Aorta (tissue), 5 donors: ENCODE data around the gene RPA3. TPM values are rescaled to one million over a fixed set of nuclear protein-coding genes. Genes with fewer than 3 reads are reported as not detected.

Experiments
- ATAC-seq: fragments of 200-7000 bp; cut with Tn5 transposase; one replicate; pipeline ENCODE4 v1.9.1; 2022; ENCODE audit warnings: moderate library complexity; ENCODE audit not compliant: low FRiP score
- DNase-seq, 2 donors: peaks; one replicate each; pipeline ENCODE4 v3.0.0-alpha.2; 2020
- H3K27ac ChIP-seq, 2 donors: one replicate each; pipeline ENCODE4 v1.5.1; 2013; ENCODE audit warnings: low read length in 2 of 2, mild to moderate bottlenecking in 2 of 2, moderate library complexity in 2 of 2, control low read depth in 1 of 2, inconsistent platforms in 1 of 2, low read depth in 1 of 2
- H3K27me3 ChIP-seq, 2 donors: one replicate each; pipeline ENCODE4 v1.6.1; 2013; ENCODE audit warnings: control low read depth in 1 of 2, low read length in 1 of 2, mild to moderate bottlenecking in 1 of 2, moderate library complexity in 1 of 2; ENCODE audit not compliant: insufficient read depth in 2 of 2, control insufficient read depth in 1 of 2
- H3K36me3 ChIP-seq, 2 donors: one replicate each; pipeline ENCODE4 v1.6.1; 2013; ENCODE audit warnings: control low read depth in 1 of 2, low read length in 1 of 2, mild to moderate bottlenecking in 1 of 2; ENCODE audit not compliant: insufficient read depth in 2 of 2, control insufficient read depth in 1 of 2
- H3K4me1 ChIP-seq, 2 donors: one replicate each; pipeline ENCODE4 v1.6.1; 2013; ENCODE audit warnings: low read length in 2 of 2, control low read depth in 1 of 2, mild to moderate bottlenecking in 1 of 2, moderate library complexity in 1 of 2; ENCODE audit not compliant: insufficient read depth in 2 of 2, control insufficient read depth in 1 of 2
- H3K4me3 ChIP-seq, 2 donors: one replicate each; pipeline ENCODE4 v1.5.1; 2013; ENCODE audit warnings: low read length in 2 of 2, control low read depth in 1 of 2, mild to moderate bottlenecking in 1 of 2
- H3K9me3 ChIP-seq: one replicate; pipeline ENCODE4 v1.6.1; 2013; ENCODE audit warnings: mild to moderate bottlenecking, low read length; ENCODE audit not compliant: control insufficient read depth
- WGBS, 2 donors: extraction: QIAGEN DNeasy Blood & Tissue Kit; methylation state at CpG; one replicate each; pipeline ENCODE4 v1.1.7; 2013; 5-methylcytosine and 5-hydroxymethylcytosine counted together
- intact Hi-C, 2 donors: fragments of 100-400 bp; cut with DNase I; formaldehyde crosslinking; loops; one replicate each; pipeline versions ENCODE4 v1.14.2 to v1.15.0; 2022
- long read RNA-seq, 2 donors: library from polyadenylated mRNA; unstranded; transcript quantifications; one replicate each; pipeline ENCODE4 v2.0.0, GENCODE V29; 2020 to 2021
- polyA plus RNA-seq, 2 donors: library from polyadenylated mRNA; stranded (reverse); fragments of 200-250 nt; gene quantifications; one replicate each; pipeline ENCODE4 v1.2.3, GENCODE V29; 2013
- total RNA-seq, 2 donors: library from RNA; stranded (reverse); fragmentation: NEBNext Ultra II Directional; extraction: Animal tissue kit (Norgen Biotek cat#: 25700); gene quantifications; one replicate each; pipeline ENCODE4 v1.2.1, GENCODE V29; 2021
- donor health status: healthy with polysubstance abuse.
- donor health status: Bipolar disorder and iron deficiency.
- donor health status: DM: no; HTN: no; CAD: no.
- donor health status: DM: no; HTN: no; CAD: no.
- donor health status: DM: yes; HTN: yes; CAD: no.

The RPA3 gene
- total RNA-seq: 10 to 100 TPM; 15.4 to 15.6 TPM
- 10 to 100 TPM; 20.4 to 31.7 TPM for polyA plus RNA-seq
- long read RNA-seq, donor 1, partial matches to known transcripts: 4 of 12 reads
- long read RNA-seq, donor 1, other reads (novel, unspliced or antisense): 7 of 12 reads
- long read RNA-seq, donor 2, partial matches to known transcripts: 9 of 21 reads
- long read RNA-seq, donor 2, other reads (novel, unspliced or antisense): 12 of 21 reads

DNA sequence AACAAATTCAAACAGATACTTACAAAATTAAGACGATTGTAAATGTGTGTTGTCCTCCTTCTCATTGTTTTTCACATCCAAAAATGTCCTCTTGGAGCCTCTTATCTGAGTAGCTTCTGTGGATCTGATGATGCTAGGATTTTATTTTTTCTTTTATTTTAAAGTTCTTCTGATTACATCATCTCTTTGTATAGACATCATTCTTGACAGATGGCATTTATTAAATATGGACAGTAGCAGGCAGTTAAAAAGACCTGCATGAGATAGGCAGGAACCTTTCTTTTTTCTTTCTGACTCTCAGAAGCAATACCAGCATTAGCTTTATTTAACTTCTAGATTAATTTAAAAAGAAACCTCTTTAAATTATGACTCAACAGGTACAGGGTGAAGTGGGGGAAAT, at the start of gene RPA3:
Gene RPA3, minus strand, starts transcription at position 116 of the 400 bp plus-strand sequence. CDS start 78,189 bp downstream, outside the sequence.
- 87 to 88% methylated on average over 1 of the region's 1 CpG for WGBS, 2 donors
- no peak for ATAC-seq
- peaks cover 0 to 6% of the 10 kb centered on the region in 2 donors for H3K36me3 ChIP-seq

DNA sequence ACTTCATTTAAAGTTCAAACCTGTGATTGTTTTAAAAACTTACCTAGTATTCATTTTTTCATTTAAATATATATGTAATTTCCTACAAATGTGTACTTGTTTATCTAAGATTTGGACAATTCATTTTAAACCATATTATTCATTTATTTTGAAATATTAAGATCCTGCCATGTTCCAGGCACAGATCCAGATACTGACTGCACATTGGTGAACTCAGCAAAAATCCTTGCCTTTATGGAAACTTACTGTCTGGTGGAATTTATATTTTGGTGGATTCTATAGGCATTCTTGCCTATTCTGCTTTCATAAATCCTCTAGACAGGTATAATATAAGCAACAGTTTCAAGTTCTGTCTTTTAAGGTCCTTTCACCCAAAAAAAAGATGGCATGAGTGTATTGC, 48.3 kb upstream of the RPA3 start:
- Histone ChIP-seq H3K4me1 (no peaks in the 10 kb centered on the region), H3K9me3 (no peaks in the 10 kb centered on the region), H3K27me3 (no peaks in the 10 kb centered on the region), H3K27ac (no peak overlapping the region), H3K4me3 (no peak overlapping the region), H3K36me3 (no peaks in the 10 kb centered on the region)
- intact Hi-C loops: no loop called here
- no peak for ATAC-seq
- DNase-seq: no peak

More for the DNA sequence above, at the start of gene RPA3:
- no peaks in the 10 kb centered on the region for H3K9me3 ChIP-seq
- no peaks in the 10 kb centered on the region for H3K4me1 ChIP-seq
- H3K27me3 ChIP-seq: no peaks in the 10 kb centered on the region
- H3K4me3 ChIP-seq: no peak within 1 kb of the TSS
- no peak within 1 kb of the TSS for H3K27ac ChIP-seq
- intact Hi-C loops: no loop called here
- DNase-seq: no peak

- Histone ChIP-seq H3K27ac (no peak overlapping the region), H3K36me3 (no peaks in the 10 kb centered on the region), H3K4me1 (no peaks in the 10 kb centered on the region), H3K9me3 (no peaks in the 10 kb centered on the region), H3K4me3 (no peak overlapping the region), H3K27me3 (no peaks in the 10 kb centered on the region)
- intact Hi-C loops: no loop called here
- DNase-seq (no peak), ATAC-seq (no peak)
These were observed 47.0 kb upstream of the RPA3 start for GRCh38 chr7:7765422-7765821.

- no peak overlapping the region for H3K27ac ChIP-seq
- intact Hi-C loops: loop anchor here in 1 of 2 donors (5.0 kb wide), 1 partner anchor 82 kb away; no protein-coding TSS in a partner anchor
- DNase-seq (no peak), ATAC-seq (no peak)
- H3K4me3 ChIP-seq: no peak overlapping the region
- no peaks in the 10 kb centered on the region for H3K36me3 ChIP-seq
- no peaks in the 10 kb centered on the region for H3K4me1 ChIP-seq
- no peaks in the 10 kb centered on the region for H3K27me3 ChIP-seq
- H3K9me3 ChIP-seq: no peaks in the 10 kb centered on the region
- WGBS, 2 donors: 79 to 91% methylated on average over 3 of the region's 3 CpGs
These were observed 46.4 kb upstream of the RPA3 start for GRCh38 chr7:7764520-7765396.

GRCh38 chr7:7761974-7762779, 43.8 kb upstream of the RPA3 start:
- Histone ChIP-seq H3K27me3 (no peaks in the 10 kb centered on the region), H3K4me1 (no peaks in the 10 kb centered on the region), H3K27ac (no peak overlapping the region), H3K9me3 (no peaks in the 10 kb centered on the region), H3K4me3 (peak overlapping the region; percentile 78 to 84), H3K36me3 (no peaks in the 10 kb centered on the region)
- ATAC-seq: peak; percentile 67
- no peak for DNase-seq
- intact Hi-C loops: loop anchor here in 1 of 2 donors (5.0 kb wide), 1 partner anchor 80 kb away; no protein-coding TSS in a partner anchor
- 6 to 7% methylated on average over 9 of the region's 9 CpGs for WGBS, 2 donors

DNA sequence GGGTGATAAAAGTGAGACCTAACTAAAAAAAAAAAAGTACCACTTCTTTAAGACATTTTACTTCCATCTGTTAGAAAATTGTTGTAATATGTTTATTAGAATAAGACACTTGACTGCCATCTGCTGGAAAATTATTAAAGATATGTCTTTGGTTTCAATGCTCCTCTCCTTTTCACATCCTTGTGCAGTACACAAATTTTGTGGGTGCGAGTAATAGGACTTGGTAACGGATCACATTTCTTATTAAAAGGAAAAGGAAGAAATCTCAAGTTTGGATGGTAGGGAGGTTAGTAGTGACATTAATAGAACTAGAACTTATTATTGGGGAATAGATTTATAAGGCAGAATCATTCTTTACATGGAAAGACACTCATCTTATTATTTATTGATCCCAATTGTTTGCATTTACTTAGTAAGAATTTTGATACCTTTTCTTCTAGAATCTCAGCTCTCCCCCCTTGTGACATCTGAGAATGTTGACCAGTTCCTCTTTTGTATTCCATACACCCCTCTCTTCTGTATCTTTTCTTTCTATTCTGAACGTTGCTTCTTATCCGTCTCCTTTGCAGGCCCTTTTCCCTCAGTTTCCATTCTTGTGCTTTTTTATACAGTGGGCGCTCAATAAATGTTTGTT, 43.0 kb upstream of the RPA3 start:
- no peak for DNase-seq
- no peaks in the 10 kb centered on the region for H3K9me3 ChIP-seq
- no peaks in the 10 kb centered on the region for H3K27me3 ChIP-seq
- intact Hi-C loops: loop anchor here in 1 of 2 donors (5.0 kb wide), 1 partner anchor 79 kb away; no protein-coding TSS in a partner anchor
- 31 to 43% methylated on average over 5 of the region's 5 CpGs for WGBS, 2 donors
- H3K4me1 ChIP-seq: no peaks in the 10 kb centered on the region
- H3K36me3 ChIP-seq: no peaks in the 10 kb centered on the region
- ATAC-seq: peak; percentile 74
- H3K27ac ChIP-seq: no peak overlapping the region
- H3K4me3 ChIP-seq: peak overlapping the region; percentile 78 to 84

DNA sequence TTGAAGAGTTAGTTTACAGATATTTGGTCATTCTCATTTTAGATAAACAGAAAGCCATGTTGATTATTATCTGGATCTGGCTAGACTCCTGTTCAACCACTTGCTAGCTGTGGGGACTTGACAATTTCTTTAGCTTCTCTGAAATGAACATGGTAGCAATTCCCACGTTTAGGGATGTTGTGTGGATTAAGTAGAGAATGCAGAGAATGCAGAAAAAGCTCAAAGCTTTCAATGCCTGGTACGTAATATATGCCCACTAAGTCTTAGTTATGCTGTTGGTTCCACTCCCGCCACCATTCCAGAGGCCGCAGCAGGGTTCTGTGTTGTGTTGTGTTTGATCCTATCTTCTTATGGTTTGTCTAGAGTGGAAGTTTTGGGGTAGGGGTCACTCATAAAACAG, 39.2 kb upstream of the RPA3 start:
- WGBS, 2 donors: 73 to 85% methylated on average over 4 of the region's 4 CpGs
- H3K9me3 ChIP-seq: no peaks in the 10 kb centered on the region
- no peak for DNase-seq
- H3K36me3 ChIP-seq: no peaks in the 10 kb centered on the region
- intact Hi-C loops: loop anchor here in 1 of 2 donors (5.0 kb wide), 1 partner anchor 70 kb away; no protein-coding TSS in a partner anchor
- no peak overlapping the region for H3K27ac ChIP-seq
- H3K4me3 ChIP-seq: no peak overlapping the region
- H3K4me1 ChIP-seq: no peaks in the 10 kb centered on the region
- no peaks in the 10 kb centered on the region for H3K27me3 ChIP-seq
- no peak for ATAC-seq

GRCh38 chr7:7756577-7756976, 38.2 kb upstream of the RPA3 start:
- intact Hi-C loops: loop anchor here in 1 of 2 donors (5.0 kb wide), 1 partner anchor 69 kb away; no protein-coding TSS in a partner anchor
- no peak overlapping the region for H3K27ac ChIP-seq
- ATAC-seq (no peak), DNase-seq (no peak)
- no peak overlapping the region for H3K4me3 ChIP-seq
- no peaks in the 10 kb centered on the region for H3K36me3 ChIP-seq
- WGBS, 2 donors: 89 to 90% methylated on average over 3 of the region's 3 CpGs
- no peaks in the 10 kb centered on the region for H3K27me3 ChIP-seq
- no peaks in the 10 kb centered on the region for H3K4me1 ChIP-seq
- H3K9me3 ChIP-seq: no peaks in the 10 kb centered on the region
